Activated CD4-positive, alpha-beta T cell treated with anti-CD3 and anti-CD28 coated beads, Interleukin-2, amount 50 U/mL, for 16 hours (primary cell): ENCODE results near the gene PTGES2.
"Not testable (repeated sequence)": the region's sequence is repeated elsewhere in the genome, so short reads cannot be mapped to it uniquely, and the experiment has no call there.

Experiments
- DNase-seq: peaks from one replicate; pipeline ENCODE4 v3.0.0-alpha.2; 2020

The PTGES2 gene

GRCh38 chr9:128118472-128118857 lies 9.1 kb downstream of the PTGES2 start:
- DNase-seq, result no peak

GRCh38 chr9:128117613-128118471 lies 9.7 kb downstream of the PTGES2 start:
- DNase-seq, result peak; percentile 95

- no peak for DNase-seq
These were observed 11.1 kb downstream of the PTGES2 start for GRCh38 chr9:128116104-128117083.

GRCh38 chr9:128115187-128116103 lies 12.1 kb downstream of the PTGES2 start:
- no peak for DNase-seq

- no peak for DNase-seq
These were observed 13.0 kb downstream of the PTGES2 start for GRCh38 chr9:128114326-128115186.

- DNase-seq, result no peak
These were observed 13.8 kb downstream of the PTGES2 start for GRCh38 chr9:128113526-128114325.

GRCh38 chr9:128111726-128112125 lies 15.8 kb downstream of the PTGES2 start:
- not testable (repeated sequence) for DNase-seq

GRCh38 chr9:128109050-128109709 lies 18.3 kb downstream of the PTGES2 start:
- no peak for DNase-seq

- DNase-seq, result no peak
These were observed 19.1 kb downstream of the PTGES2 start for GRCh38 chr9:128108269-128109049.

- no peak for DNase-seq
These were observed 19.9 kb downstream of the PTGES2 start for GRCh38 chr9:128107468-128108268.

GRCh38 chr9:128106940-128107467 lies 20.5 kb downstream of the PTGES2 start:
- DNase-seq, result no peak

GRCh38 chr9:128106181-128106939 lies 21.2 kb downstream of the PTGES2 start:
- no peak for DNase-seq

- no peak for DNase-seq
These were observed 21.9 kb downstream of the PTGES2 start for GRCh38 chr9:128105538-128106175.

- no peak for DNase-seq
These were observed 23.3 kb downstream of the PTGES2 start for GRCh38 chr9:128104171-128104618.

GRCh38 chr9:128103589-128103962 lies 24.0 kb downstream of the PTGES2 start:
- peak; percentile 48 for DNase-seq

- DNase-seq, result no peak
These were observed 24.5 kb downstream of the PTGES2 start for GRCh38 chr9:128102861-128103588.
